H1 (cell line): ENCODE results near the gene GRM4. TPM values are rescaled to one million over a fixed set of nuclear protein-coding genes. Genes with fewer than 3 reads are reported as not detected.

Experiments
- ASH2L ChIP-seq: fragments of 200-600, 300-600 bp; sonication (generic); IDR thresholded peaks from one replicate; pipeline ENCODE4 v1.7.1; 2017; ENCODE audit warnings: low read length
- ATF2 ChIP-seq: IDR thresholded peaks from 2 replicates; pipeline ENCODE4 v1.6.1; 2012; ENCODE audit warnings: low read length, inconsistent platforms
- BCL11A ChIP-seq, 2 experiments: IDR thresholded peaks; one replicate each; pipeline ENCODE4 v1.6.1; 2011; ENCODE audit warnings: low read depth in 2 of 2, low read length in 2 of 2, mild to moderate bottlenecking in 2 of 2
- BRCA1 ChIP-seq: IDR thresholded peaks from 2 replicates; pipeline ENCODE4 v1.6.1; 2012; ENCODE audit warnings: low read depth, low read length, improper control_type of control experiment
- CBX5 ChIP-seq: fragments of 300-800, 300-1000 bp; sonication (generic); IDR thresholded peaks from 2 replicates; pipeline ENCODE4 v1.7.1; 2016; ENCODE audit warnings: antibody characterized with exemption, low read length, low read depth
- FOSL1 ChIP-seq: IDR thresholded peaks from 2 replicates; pipeline ENCODE4 v1.6.1; 2011; ENCODE audit warnings: mild to moderate bottlenecking, low read depth, low read length, moderate library complexity; ENCODE audit not compliant: insufficient read depth
- HDAC2 ChIP-seq, 2 experiments: fragments of 300-600 bp in 1 of 2; sonication (generic) in 1 of 2; IDR thresholded peaks; 2 replicates each; pipeline ENCODE4 v1.6.1; 2011 to 2012; ENCODE audit warnings: low read depth in 2 of 2, low read length in 2 of 2, mild to moderate bottlenecking in 2 of 2, moderate library complexity in 2 of 2, borderline replicate concordance in 1 of 2, inconsistent platforms in 1 of 2
- HDAC6 ChIP-seq: IDR thresholded peaks from one replicate; pipeline ENCODE4 v1.7.1; 2012; ENCODE audit warnings: low read depth, mild to moderate bottlenecking, inconsistent platforms, low read length, moderate library complexity
- JUN ChIP-seq: IDR thresholded peaks from 2 replicates; pipeline ENCODE4 v1.6.1; 2011; ENCODE audit warnings: low read depth, mild to moderate bottlenecking, improper control_type of control experiment, low read length
- KDM4A ChIP-seq: IDR thresholded peaks from one replicate; pipeline ENCODE4 v1.7.1; 2012; ENCODE audit warnings: low read depth, mild to moderate bottlenecking, moderate library complexity, low read length, inconsistent platforms; ENCODE audit not compliant: severe bottlenecking
- NRF1 ChIP-seq: IDR thresholded peaks from 2 replicates; pipeline ENCODE4 v1.6.1; 2011; ENCODE audit warnings: mild to moderate bottlenecking, low read depth, low read length, improper control_type of control experiment
- PHF8 ChIP-seq: fragments of 200-600 bp; sonication (generic); conservative IDR thresholded peaks from 2 replicates; pipeline ENCODE4 v1.7.1; 2012; ENCODE audit warnings: low read depth, mild to moderate bottlenecking, inconsistent platforms, low read length, moderate library complexity
- POLR2A ChIP-seq, 2 experiments: IDR thresholded peaks; 1 replicate in 1 of 2; 2 replicates in 1 of 2; pipeline ENCODE4 v1.6.1; 2011; ENCODE audit warnings: low read depth in 2 of 2, low read length in 2 of 2, mild to moderate bottlenecking in 2 of 2; ENCODE audit errors: control extremely low read depth in 1 of 2
- POLR2AphosphoS5 ChIP-seq: IDR thresholded peaks from 2 replicates; pipeline ENCODE4 v1.6.1; 2011; ENCODE audit warnings: low read depth, low read length
- RAD21 ChIP-seq, 2 experiments: IDR thresholded peaks in 1 of 2; conservative IDR thresholded peaks in 1 of 2; 2 replicates each; pipeline ENCODE4 v1.6.1; 2011; ENCODE audit warnings: low read depth in 2 of 2, low read length in 2 of 2, improper control_type of control experiment in 1 of 2, inconsistent platforms in 1 of 2, mild to moderate bottlenecking in 1 of 2, moderate library complexity in 1 of 2
- SAP30 ChIP-seq: fragments of 300-600 bp; sonication (generic); IDR thresholded peaks from 2 replicates; pipeline ENCODE4 v1.7.1; 2012; ENCODE audit warnings: low read length, moderate library complexity, mild to moderate bottlenecking, inconsistent platforms; ENCODE audit not compliant: insufficient read depth, insufficient replicate concordance
- SP1 ChIP-seq: IDR thresholded peaks from 2 replicates; pipeline ENCODE4 v1.6.1; 2011; ENCODE audit warnings: low read depth, low read length
- TAF7 ChIP-seq: optimal IDR thresholded peaks from 2 replicates; pipeline ENCODE3; 2011; ENCODE audit warnings: low read depth, mild to moderate bottlenecking, inconsistent platforms, low read length, moderate library complexity, borderline replicate concordance
- TBP ChIP-seq: IDR thresholded peaks from 2 replicates; pipeline ENCODE4 v1.6.1; 2011; ENCODE audit warnings: low read depth, low read length, improper control_type of control experiment
- USF2 ChIP-seq: IDR thresholded peaks from 2 replicates; pipeline ENCODE4 v1.6.1; 2011; ENCODE audit warnings: low read length, improper control_type of control experiment
- YY1 ChIP-seq: IDR thresholded peaks from 2 replicates; pipeline ENCODE4 v1.6.1; 2011; ENCODE audit warnings: low read depth, mild to moderate bottlenecking, low read length
- polyA plus RNA-seq, 7 experiments: library from polyadenylated mRNA; depleted of rRNA in 3 of 7; stranded (reverse) in 5 of 7; unstranded in 2 of 7; fragments of >200 nt in 5 of 7; fragments of 200-250 nt in 2 of 7; gene quantifications; 1 replicate in 5 of 7; 2 replicates in 1 of 7; 4 replicates in 1 of 7; pipeline versions ENCODE4 v1.2.1 to v1.2.3, GENCODE V29; 2011 to 2013; ENCODE audit warnings: missing spikeins in 2 of 7, mixed read lengths in 2 of 7
- total RNA-seq: library from RNA; stranded (reverse); fragmentation: NEBNext Ultra II Directional; extraction: Animal tissue kit (Norgen Biotek cat#: 25700); gene quantifications from 2 replicates; pipeline ENCODE4 v1.2.1, GENCODE V29; 2021

GRM4 gene
- total and polyA plus RNA-seq, 2 of the 8 experiments (the other 6 are each of a cell fraction or from before 2014, with no cell fraction given) = 19.6 to 21.5 TPM

- TF ChIP-seq RAD21 (IDR thresholded peaks at IDR 0.05 in 1 of 2, conservative IDR thresholded peaks at IDR 0.05 in 1 of 2; ENCODE audit: low read depth in 2 of 2, low read length in 2 of 2) = peak; percentile 98 to 99
- TF ChIP-seq HDAC2 (IDR thresholded peaks at IDR 0.05; ENCODE audit: borderline replicate concordance in 1 of 2, low read depth in 2 of 2, low read length in 2 of 2) = 0 out of 4 replicates have a peak, but pooled peaks of 1 of the 2 experiments have one; percentile 44
- TF ChIP-seq CBX5 = no peak
- TF ChIP-seq SAP30 = no peak
- no peak for TF ChIP-seq TAF7
- no peak for TF ChIP-seq POLR2AphosphoS5
- no peak for TF ChIP-seq USF2
- TF ChIP-seq SP1 = no peak
- no peak for TF ChIP-seq BCL11A (IDR thresholded peaks at IDR 0.05; ENCODE audit: low read depth in 2 of 2, low read length in 2 of 2)
- TF ChIP-seq NRF1 = no peak
- TF ChIP-seq FOSL1 = no peak
- no peak for TF ChIP-seq PHF8
- TF ChIP-seq BRCA1 = peak; percentile 32; the same call in 1 of the 2 replicates
- 0 out of 2 replicates have a peak, but pooled peaks have one; percentile 35 for TF ChIP-seq TBP
- TF ChIP-seq ATF2 = no peak
- TF ChIP-seq HDAC6 = no peak
- peak; percentile 57 for TF ChIP-seq ASH2L
- no peak for TF ChIP-seq YY1
- TF ChIP-seq JUN = no peak
- peak; percentile 71 for TF ChIP-seq KDM4A
- TF ChIP-seq POLR2A (IDR thresholded peaks at IDR 0.05; ENCODE audit: control extremely low read depth in 1 of 2, low read depth in 2 of 2, low read length in 2 of 2) = no peak
Observed at GRCh38 chr6:34154668-34155447, 9.0 kb upstream of the GRM4 start (continued).
